Germinal center (tissue), 1 donor: ENCODE data around the gene COBLL1.
"Not testable (repeated sequence)": the region's sequence is repeated elsewhere in the genome, so short reads cannot be mapped to it uniquely, and the experiment has no call there.

Experiments used
- DNase-seq: peaks from one replicate; pipeline ENCODE4 v3.0.0; 2012; ENCODE audit warnings: mixed read lengths, low spot score

The COBLL1 gene

GRCh38 chr2:164841719-164842623 lies at the start of gene COBLL1:
COBLL1 (minus strand) TSS chr2:164841823; CDS start chr2:164841196, 627 bp downstream.
- peak; percentile 67 for DNase-seq

- DNase-seq: no peak
These were observed 48.9 kb upstream of the COBLL1 start for GRCh38 chr2:164890544-164890943.

DNA sequence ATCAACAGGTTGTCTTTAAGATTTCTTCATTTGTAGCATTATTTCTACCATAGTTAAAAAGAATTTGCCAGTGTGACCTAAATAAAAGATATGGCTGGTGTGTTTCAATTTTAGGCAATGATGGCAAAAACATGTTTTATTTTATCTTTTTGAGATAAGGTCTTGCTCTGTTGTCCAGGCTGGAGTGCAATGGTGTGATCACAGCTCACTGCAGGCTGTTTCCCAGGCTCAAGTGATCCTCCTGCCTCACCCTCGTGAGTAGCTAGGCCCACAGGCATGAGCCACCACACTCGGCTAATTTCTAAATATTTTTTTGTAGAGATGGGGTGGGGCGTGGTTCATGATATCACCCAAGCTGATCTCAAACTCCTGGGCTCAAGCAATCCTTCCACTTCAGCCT lies 47.0 kb upstream of the COBLL1 start:
- DNase-seq: no peak

DNA sequence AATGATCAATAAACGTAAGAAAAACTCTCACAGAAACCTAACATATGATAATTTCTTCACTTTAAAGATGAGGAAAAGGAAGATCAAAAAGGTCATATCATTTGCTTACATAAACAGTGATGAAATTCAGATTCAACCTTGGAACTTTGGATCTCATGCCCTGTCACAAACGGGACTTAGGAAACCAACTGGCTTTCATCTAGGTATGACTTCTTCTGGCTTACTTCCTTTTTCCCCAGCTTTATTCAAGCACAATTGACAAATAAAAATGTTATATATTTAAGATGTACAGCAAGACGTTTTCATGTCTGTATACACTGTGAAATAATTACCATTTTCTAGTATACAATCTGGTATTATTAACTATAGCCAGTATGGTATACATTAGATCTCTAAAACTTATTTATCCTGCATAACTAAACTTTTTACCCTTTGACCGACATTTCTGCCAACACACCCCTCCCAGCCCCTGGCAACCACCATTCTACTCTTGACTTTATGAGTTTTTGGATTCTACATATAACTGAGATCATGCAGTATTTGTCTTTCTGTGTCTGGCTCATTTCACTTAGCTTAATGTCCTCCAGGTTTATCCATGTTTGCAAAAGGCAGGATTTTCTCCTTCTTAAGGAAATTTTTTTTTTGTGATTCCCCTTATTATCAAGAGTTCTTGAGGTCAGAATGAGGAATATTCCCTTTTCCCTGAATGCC lies 46.0 kb upstream of the COBLL1 start:
- DNase-seq: no peak

- no peak for DNase-seq
These were observed 40.7 kb upstream of the COBLL1 start for GRCh38 chr2:164882276-164882675.

GRCh38 chr2:164881524-164881923 lies 39.9 kb upstream of the COBLL1 start:
- no peak for DNase-seq

DNA sequence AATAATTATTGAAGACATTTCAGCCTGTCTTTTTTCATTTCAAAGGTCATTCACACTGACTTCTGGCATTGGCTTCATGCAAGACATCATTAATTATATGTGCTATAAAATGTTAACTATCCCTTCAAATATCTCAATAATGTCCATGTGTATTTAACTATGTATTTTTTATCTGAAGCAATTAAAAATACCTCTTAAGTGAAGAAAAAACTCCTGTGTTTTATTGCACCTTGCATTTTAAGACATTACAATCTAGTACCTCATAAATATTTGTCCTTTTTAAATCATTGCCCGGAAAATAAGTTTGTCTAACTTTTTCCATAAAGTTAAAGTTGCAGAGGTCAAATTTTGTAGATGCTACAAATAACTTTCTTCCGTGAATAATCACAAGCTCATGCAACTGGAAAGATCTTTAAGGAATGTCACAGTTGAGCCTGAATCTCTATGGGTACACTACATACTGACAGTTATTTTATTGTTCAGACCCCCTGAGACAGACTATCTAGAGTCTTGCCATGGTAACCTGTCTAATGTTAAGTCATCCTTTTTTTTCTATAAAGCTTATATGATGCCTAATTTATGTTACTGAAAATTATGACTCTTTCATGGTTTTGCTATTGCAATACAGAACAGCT lies 38.4 kb upstream of the COBLL1 start:
- no peak for DNase-seq

GRCh38 chr2:164877927-164878326 lies 36.3 kb upstream of the COBLL1 start:
- no peak for DNase-seq

GRCh38 chr2:164877169-164877568 lies 35.5 kb upstream of the COBLL1 start:
- peak; percentile 11 for DNase-seq

- DNase-seq: no peak
These were observed 33.9 kb upstream of the COBLL1 start for GRCh38 chr2:164875334-164876205.

- no peak for DNase-seq
These were observed 31.7 kb upstream of the COBLL1 start for GRCh38 chr2:164873210-164873908.

GRCh38 chr2:164871404-164871803 lies 29.8 kb upstream of the COBLL1 start:
- DNase-seq: no peak

DNA sequence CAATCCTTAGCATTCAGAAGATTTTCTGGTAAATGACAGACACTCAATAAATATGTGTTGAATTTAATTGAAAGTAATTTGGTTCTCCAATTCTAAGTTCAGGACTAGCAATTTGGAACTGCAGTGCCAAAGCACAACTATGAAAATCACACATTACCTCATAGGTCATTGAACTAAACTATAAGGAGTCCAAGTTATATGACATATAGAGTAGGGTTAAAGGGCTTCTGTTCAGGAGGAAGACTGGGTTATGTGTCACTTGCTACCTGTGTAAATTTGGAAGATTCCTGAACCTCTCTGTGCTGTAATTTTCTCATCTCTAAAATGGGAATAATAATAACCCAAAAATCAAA lies 27.8 kb upstream of the COBLL1 start:
- no peak for DNase-seq

DNA sequence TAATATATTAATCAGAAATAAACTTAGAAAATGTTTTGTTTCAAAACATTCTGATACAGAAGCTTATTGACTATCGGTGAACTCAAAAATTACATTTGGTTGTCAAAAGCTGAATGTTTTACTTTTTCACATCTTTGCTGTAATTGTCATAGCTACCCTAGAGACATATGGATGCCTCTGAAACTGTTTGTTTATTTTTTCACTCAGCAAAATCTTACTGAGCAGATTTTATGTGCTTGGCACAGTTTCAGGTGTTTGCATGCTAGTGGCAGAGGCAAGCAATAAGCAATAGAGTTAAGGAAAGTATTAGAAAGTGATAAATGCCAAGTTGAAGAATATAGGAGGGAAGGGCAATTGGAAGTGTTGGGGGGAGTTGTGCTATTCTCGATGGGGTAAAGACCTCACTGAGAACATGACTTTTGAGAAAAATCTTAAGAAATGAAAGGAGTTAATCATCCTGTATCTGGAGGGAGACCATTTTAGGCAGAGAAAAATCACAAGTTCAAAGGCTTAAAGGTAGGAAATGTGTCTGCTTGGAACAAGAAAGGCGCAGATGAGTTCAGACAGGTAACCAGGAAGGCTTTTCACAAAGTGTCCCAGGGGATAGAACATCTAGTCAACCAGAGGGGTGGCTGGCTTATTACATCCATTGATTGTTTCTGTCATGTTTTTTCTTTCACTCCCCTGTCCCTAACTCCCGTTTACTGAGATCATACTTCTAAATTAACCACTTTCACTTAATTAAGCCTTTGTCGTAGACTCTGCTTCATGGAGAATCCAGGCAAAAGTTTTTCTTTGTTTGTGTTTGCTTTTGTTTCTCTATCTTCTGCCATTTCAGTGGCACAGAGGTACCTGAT lies 27.2 kb upstream of the COBLL1 start:
- DNase-seq: no peak

GRCh38 chr2:164867779-164868397 lies 26.3 kb upstream of the COBLL1 start:
- DNase-seq: no peak

DNA sequence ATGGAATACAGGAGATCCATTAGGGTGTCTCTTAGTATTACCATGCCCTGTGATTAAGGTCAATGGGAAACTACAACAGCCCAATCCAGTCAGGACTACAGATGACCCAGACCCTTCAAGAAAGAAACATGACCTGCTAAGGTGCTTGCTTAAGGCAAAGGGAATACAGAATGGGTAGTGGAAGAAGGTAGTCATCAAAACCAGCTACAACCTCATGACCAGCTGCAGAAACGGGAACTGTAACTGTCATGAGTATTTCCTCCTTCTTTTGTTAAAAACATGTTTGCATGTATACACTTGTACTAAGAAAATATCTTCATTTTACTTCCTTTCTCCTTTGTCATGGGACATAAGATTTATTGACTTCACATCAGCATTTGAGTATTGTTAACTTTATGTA lies 24.8 kb upstream of the COBLL1 start:
- not testable (repeated sequence) for DNase-seq

GRCh38 chr2:164860694-164861042 lies 19.0 kb upstream of the COBLL1 start:
- DNase-seq: no peak

GRCh38 chr2:164859906-164860693 lies 18.5 kb upstream of the COBLL1 start:
- DNase-seq: not testable (repeated sequence)

DNA sequence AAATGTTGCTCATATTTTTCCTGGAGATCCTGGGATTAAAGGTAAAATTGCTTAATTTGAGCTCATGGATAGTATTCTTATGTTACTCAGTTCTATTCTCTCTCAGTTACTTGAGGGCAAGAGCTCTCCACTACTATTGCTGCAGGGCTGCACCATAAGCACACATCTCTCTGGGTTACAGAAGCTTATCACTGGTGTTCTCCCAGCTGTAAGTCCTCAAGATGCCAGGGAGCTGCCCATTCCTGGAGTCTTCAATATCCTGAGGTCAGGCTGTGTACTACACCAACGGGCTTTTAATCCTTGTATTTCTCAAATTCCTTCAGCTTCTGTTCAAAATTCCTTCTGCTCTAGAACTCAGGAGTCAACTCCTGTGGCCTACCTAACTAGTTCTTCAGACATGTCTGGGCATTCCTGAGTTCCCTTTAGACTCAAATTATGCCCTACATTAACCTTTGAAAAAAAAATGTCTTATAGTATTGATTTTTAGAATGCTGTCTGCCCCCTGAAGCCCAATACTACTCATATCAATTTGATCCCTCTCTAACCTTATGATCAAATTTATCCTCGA lies 17.7 kb upstream of the COBLL1 start:
- no peak for DNase-seq
